HG03378 (cell line): ENCODE data around the gene STK32C.

Experiments
- ATAC-seq: cut with Tn5 transposase; IDR thresholded peaks from one replicate; pipeline ENCODE4 v1.9.1; 2021; ENCODE audit warnings: mild to moderate bottlenecking, moderate library complexity; ENCODE audit not compliant: unreplicated experiment

Gene STK32C

GRCh38 chr10:132283604-132284382 is 24.0 kb downstream of the STK32C start:
- ATAC-seq = no peak

GRCh38 chr10:132282667-132283603 is 24.8 kb downstream of the STK32C start:
- ATAC-seq = no peak

GRCh38 chr10:132281915-132282666 is 25.7 kb downstream of the STK32C start:
- ATAC-seq = no peak

GRCh38 chr10:132280646-132281074 is 27.1 kb downstream of the STK32C start:
- ATAC-seq = no peak

- no peak for ATAC-seq
Observed at GRCh38 chr10:132279873-132280645, 27.7 kb downstream of the STK32C start.

GRCh38 chr10:132277311-132277741 is 30.4 kb downstream of the STK32C start:
- no peak for ATAC-seq

GRCh38 chr10:132276706-132277105 is 31.0 kb downstream of the STK32C start:
- no peak for ATAC-seq

- ATAC-seq = no peak
Observed at GRCh38 chr10:132276179-132276675, 31.5 kb downstream of the STK32C start.

GRCh38 chr10:132275426-132276178 is 32.1 kb downstream of the STK32C start:
- ATAC-seq = no peak

- no peak for ATAC-seq
Observed at GRCh38 chr10:132274986-132275385, 32.8 kb downstream of the STK32C start.

GRCh38 chr10:132274581-132274980 is 33.2 kb downstream of the STK32C start:
- ATAC-seq = no peak

- ATAC-seq = no peak
Observed at GRCh38 chr10:132273966-132274365, 33.8 kb downstream of the STK32C start.

GRCh38 chr10:132273304-132273944 is 34.3 kb downstream of the STK32C start:
- ATAC-seq = no peak

- ATAC-seq = no peak
Observed at GRCh38 chr10:132272231-132272971, 35.3 kb downstream of the STK32C start.

GRCh38 chr10:132271458-132272230 is 36.1 kb downstream of the STK32C start:
- no peak for ATAC-seq

GRCh38 chr10:132270721-132271457 is 36.9 kb downstream of the STK32C start:
- ATAC-seq = no peak

- no peak for ATAC-seq
Observed at GRCh38 chr10:132270256-132270655, 37.5 kb downstream of the STK32C start.
